Esophagus muscularis mucosa (tissue), 4 donors: ENCODE results near the gene AK8. TPM values are rescaled to one million over a fixed set of nuclear protein-coding genes. Genes with fewer than 3 reads are reported as not detected.

ENCODE experiments used
- DNase-seq: peaks from one replicate; pipeline ENCODE4 v3.0.0-alpha.2; 2017; ENCODE audit errors: extremely low spot score
- H3K27ac ChIP-seq, 4 donors: fragments of 200-600 bp; sonication (generic); replicated peaks in 1 of 4; 1 replicate in 3 of 4; 2 replicates in 1 of 4; pipeline ENCODE4 v1.5.1; 2016 to 2019; ENCODE audit warnings: mild to moderate bottlenecking in 1 of 4
- H3K27me3 ChIP-seq, 4 donors: fragments of 200-600 bp; sonication (generic); one replicate each; pipeline versions ENCODE4 v1.5.1 to v1.6.0; 2016 to 2019
- H3K36me3 ChIP-seq, 4 donors: fragments of 200-600 bp; sonication (generic); one replicate each; pipeline ENCODE4 v1.5.1; 2016 to 2019
- H3K4me1 ChIP-seq, 4 donors: fragments of 200-600 bp; sonication (generic); one replicate each; pipeline ENCODE4 v1.5.1; 2016 to 2019
- H3K4me3 ChIP-seq, 4 donors: fragments of 200-600 bp; sonication (generic); 1 replicate in 2 of 4; 2 replicates in 2 of 4; pipeline ENCODE4 v1.5.1; 2016 to 2019; ENCODE audit warnings: mild to moderate bottlenecking in 4 of 4, moderate library complexity in 1 of 4
- H3K9me3 ChIP-seq, 4 donors: fragments of 200-600 bp; sonication (generic); 1 replicate in 3 of 4; 2 replicates in 1 of 4; pipeline ENCODE4 v1.5.1; 2016 to 2019
- EP300 ChIP-seq: sonication (generic); formaldehyde crosslinking; IDR thresholded peaks from one replicate; pipeline ENCODE4 v1.6.1; 2017; ENCODE audit warnings: antibody characterized with exemption
- POLR2A ChIP-seq: fragments of 450-650 bp; IDR thresholded peaks from one replicate; pipeline ENCODE4 v1.6.1; 2017; ENCODE audit warnings: antibody characterized with exemption, moderate library complexity, mild to moderate bottlenecking, low read depth
- POLR2AphosphoS5 ChIP-seq, 2 donors: sonication (generic); formaldehyde crosslinking; IDR thresholded peaks; one replicate each; pipeline ENCODE4 v1.6.1; 2017; ENCODE audit warnings: antibody characterized with exemption in 2 of 2
- WGBS: methylation state at CpG from one replicate; pipeline ENCODE4 v1.1.5; 2018; 5-methylcytosine and 5-hydroxymethylcytosine counted together
- intact Hi-C: fragments of 100-400 bp; cut with DNase I; formaldehyde crosslinking; loops from one replicate; pipeline ENCODE4 v1.15.1; 2023
- total RNA-seq, 4 donors: library from RNA; depleted of rRNA; stranded (reverse); fragments of >200 nt; gene quantifications; one replicate each; pipeline versions ENCODE4 v1.1.0 to v1.2.1, GENCODE V29; 2016
- TF ChIP-seq, protein P1 (sequence below), 3 experiments: fragments of 200-600 bp in 2 of 3; fragments of 450-650 bp in 1 of 3; sonication (generic) in 2 of 3; IDR thresholded peaks; one replicate each; pipeline ENCODE4 v1.5.1; 2017 to 2019; ENCODE audit warnings: antibody characterized with exemption in 3 of 3, mild to moderate bottlenecking in 2 of 3, moderate library complexity in 1 of 3

Gene AK8
- total RNA-seq, 4 donors from 2014 or later, result 0.39 to 1.5 (median 0.90) TPM

- Histone ChIP-seq H3K4me3 (no peak overlapping the region), H3K9me3 (peaks cover 0 to 8% (median 0%) of the 10 kb centered on the region in 4 donors), H3K27ac (no peak overlapping the region), H3K27me3 (peaks cover 0 to under 1% (median 0%) of the 10 kb centered on the region in 4 donors), H3K36me3 (no peaks in the 10 kb centered on the region), H3K4me1 (no peaks in the 10 kb centered on the region)
- WGBS, result 81% methylated on average over 1 of the region's 1 CpG
- no peak for TF ChIP-seq POLR2AphosphoS5 (IDR thresholded peaks at IDR 0.05)
- TF ChIP-seq EP300, result no peak
- no peak for TF ChIP-seq POLR2A
- TF ChIP-seq, protein P1, sequence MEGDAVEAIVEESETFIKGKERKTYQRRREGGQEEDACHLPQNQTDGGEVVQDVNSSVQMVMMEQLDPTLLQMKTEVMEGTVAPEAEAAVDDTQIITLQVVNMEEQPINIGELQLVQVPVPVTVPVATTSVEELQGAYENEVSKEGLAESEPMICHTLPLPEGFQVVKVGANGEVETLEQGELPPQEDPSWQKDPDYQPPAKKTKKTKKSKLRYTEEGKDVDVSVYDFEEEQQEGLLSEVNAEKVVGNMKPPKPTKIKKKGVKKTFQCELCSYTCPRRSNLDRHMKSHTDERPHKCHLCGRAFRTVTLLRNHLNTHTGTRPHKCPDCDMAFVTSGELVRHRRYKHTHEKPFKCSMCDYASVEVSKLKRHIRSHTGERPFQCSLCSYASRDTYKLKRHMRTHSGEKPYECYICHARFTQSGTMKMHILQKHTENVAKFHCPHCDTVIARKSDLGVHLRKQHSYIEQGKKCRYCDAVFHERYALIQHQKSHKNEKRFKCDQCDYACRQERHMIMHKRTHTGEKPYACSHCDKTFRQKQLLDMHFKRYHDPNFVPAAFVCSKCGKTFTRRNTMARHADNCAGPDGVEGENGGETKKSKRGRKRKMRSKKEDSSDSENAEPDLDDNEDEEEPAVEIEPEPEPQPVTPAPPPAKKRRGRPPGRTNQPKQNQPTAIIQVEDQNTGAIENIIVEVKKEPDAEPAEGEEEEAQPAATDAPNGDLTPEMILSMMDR (IDR thresholded peaks at IDR 0.05), result no peak
- intact Hi-C loops, result no loop called here
- DNase-seq, result no peak
Observed at GRCh38 chr9:132788378-132788777, 89.7 kb downstream of the AK8 start.

DNA sequence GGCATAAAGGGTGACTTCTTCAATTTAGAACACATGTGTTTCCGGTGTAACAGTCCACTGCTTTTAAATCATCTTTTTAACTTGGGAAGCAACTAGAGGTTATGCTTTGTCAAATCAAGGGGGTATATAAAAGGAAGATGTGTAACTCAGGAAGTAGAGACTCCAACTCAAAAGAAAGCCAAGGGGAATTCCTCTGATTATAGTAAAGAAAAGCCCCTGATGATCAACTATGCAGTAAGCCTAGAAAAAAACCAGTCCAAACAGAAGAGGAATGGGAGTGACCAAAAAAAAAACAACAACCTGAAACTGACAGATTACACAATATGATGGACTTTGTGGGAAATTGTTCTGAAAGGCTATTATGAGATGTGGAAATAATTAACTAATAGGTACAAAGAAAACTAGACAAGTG lies 90.3 kb downstream of the AK8 start:
- no peak overlapping the region for H3K27ac ChIP-seq
- H3K9me3 ChIP-seq, result peaks cover 0 to 8% (median 0%) of the 10 kb centered on the region in 4 donors
- DNase-seq, result no peak
- TF ChIP-seq POLR2AphosphoS5 (IDR thresholded peaks at IDR 0.05) (no peak), POLR2A (no peak), EP300 (no peak)
- TF ChIP-seq, protein P1 (IDR thresholded peaks at IDR 0.05), result no peak
- no peaks in the 10 kb centered on the region for H3K4me1 ChIP-seq
- no peak overlapping the region for H3K4me3 ChIP-seq
- H3K36me3 ChIP-seq, result no peaks in the 10 kb centered on the region
- WGBS, result 86% methylated on average over 1 of the region's 1 CpG
- intact Hi-C loops, result no loop called here
- no peaks in the 10 kb centered on the region for H3K27me3 ChIP-seq

DNA sequence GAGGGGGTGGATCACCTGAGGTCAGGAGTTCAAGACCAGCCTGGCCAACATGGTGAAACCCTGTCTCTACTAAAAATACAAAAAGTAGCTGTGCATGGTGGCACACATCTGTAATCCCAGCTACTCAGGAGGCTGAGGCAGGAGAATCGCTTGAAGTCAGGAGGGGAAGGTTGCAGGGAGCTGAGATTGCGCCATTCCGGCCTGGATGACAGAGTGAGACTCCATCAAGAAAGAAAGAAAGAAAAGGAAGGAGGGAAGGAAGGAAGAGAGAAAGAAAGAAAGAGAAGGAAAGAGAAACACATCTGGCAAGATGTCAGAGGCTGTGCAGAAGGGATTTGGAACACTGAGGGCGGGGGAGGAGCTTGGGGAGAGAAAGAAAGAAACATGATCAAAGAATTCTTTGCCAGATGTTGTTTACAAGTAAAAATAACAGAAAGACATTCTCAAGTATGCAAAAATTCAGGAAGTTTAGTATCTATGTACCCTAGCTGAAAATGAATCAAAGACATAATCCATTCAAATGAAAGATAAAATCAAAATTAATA lies 93.7 kb downstream of the AK8 start:
- TF ChIP-seq, protein P1 (IDR thresholded peaks at IDR 0.05), result no peak
- TF ChIP-seq EP300 (no peak), POLR2A (no peak), POLR2AphosphoS5 (IDR thresholded peaks at IDR 0.05) (no peak)
- intact Hi-C loops, result no loop called here
- no peaks in the 10 kb centered on the region for H3K36me3 ChIP-seq
- H3K9me3 ChIP-seq, result peaks cover 0 to 8% (median 0%) of the 10 kb centered on the region in 4 donors
- 96% methylated on average over 4 of the region's 4 CpGs for WGBS
- no peak overlapping the region for H3K27ac ChIP-seq
- no peaks in the 10 kb centered on the region for H3K27me3 ChIP-seq
- DNase-seq, result no peak
- no peaks in the 10 kb centered on the region for H3K4me1 ChIP-seq
- no peak overlapping the region for H3K4me3 ChIP-seq

DNA sequence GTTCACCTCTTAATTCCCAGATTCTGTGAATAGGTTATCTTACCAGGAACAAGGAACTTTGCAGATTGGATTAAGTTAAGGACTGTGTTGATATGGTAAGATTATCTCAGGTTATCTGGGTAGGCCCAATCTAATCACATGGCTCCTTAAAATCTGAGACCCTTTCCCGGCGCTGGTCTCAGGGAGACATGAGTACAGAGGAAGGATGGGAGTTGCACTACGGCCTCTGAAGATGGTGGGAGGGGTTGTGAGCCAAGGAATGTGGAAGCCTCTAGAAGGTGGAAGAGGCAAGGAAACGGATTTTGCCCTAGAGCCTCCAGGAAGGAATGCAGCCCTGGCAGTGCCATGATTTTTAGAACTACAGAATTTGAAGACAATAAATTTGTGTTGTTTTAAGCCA lies 95.1 kb downstream of the AK8 start:
- H3K4me3 ChIP-seq, result no peak overlapping the region
- no peaks in the 10 kb centered on the region for H3K36me3 ChIP-seq
- peaks cover 0 to 5% (median 0%) of the 10 kb centered on the region in 4 donors for H3K27me3 ChIP-seq
- intact Hi-C loops, result no loop called here
- no peaks in the 10 kb centered on the region for H3K9me3 ChIP-seq
- WGBS, result 61% methylated on average over 4 of the region's 4 CpGs
- no peak for DNase-seq
- H3K4me1 ChIP-seq, result no peaks in the 10 kb centered on the region
- no peak overlapping the region for H3K27ac ChIP-seq
- TF ChIP-seq POLR2AphosphoS5 (IDR thresholded peaks at IDR 0.05) (no peak), POLR2A (no peak), EP300 (no peak)
- TF ChIP-seq, protein P1 (IDR thresholded peaks at IDR 0.05), result no peak

DNA sequence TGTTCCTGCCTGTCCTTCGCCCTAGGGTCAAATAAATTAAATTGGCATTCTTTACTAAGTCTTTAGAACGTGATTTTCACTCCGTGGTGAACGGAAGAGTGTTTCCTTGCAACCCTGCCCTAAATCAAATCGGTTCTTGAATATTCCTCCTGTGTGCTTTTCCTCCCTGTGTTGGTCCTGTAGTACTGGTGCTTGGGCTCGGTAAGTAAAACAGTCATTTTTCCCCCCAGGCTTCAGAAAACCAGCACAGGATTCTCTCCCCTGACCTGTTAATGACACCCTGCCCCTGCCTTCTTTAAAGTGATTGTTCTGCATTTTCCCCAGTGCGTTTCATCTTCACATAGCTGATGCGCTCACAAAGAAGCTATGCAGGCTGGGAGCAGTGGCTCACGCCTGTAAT lies 96.0 kb downstream of the AK8 start:
- DNase-seq, result no peak
- intact Hi-C loops, result no loop called here
- Histone ChIP-seq H3K27ac (no peak overlapping the region), H3K4me3 (no peak overlapping the region), H3K9me3 (no peaks in the 10 kb centered on the region), H3K36me3 (no peaks in the 10 kb centered on the region), H3K4me1 (no peaks in the 10 kb centered on the region), H3K27me3 (peaks cover 0 to 5% (median 0%) of the 10 kb centered on the region in 4 donors)
- TF ChIP-seq, protein P1 (IDR thresholded peaks at IDR 0.05), result no peak
- TF ChIP-seq POLR2AphosphoS5 (IDR thresholded peaks at IDR 0.05) (no peak), EP300 (no peak), POLR2A (no peak)
- WGBS, result 69% methylated on average over 9 of the region's 9 CpGs
